Ovary (tissue), 9 donors: Measurements from ENCODE around the gene MBD5. TPM values are rescaled to one million over a fixed set of nuclear protein-coding genes. Genes with fewer than 3 reads are reported as not detected.

ENCODE experiments used
- DNase-seq, 5 donors: peaks; one replicate each; pipeline ENCODE4 v3.0.0-alpha.2; 2019 to 2020
- H3K27ac ChIP-seq, 2 donors: fragments of 200-600 bp; one replicate each; pipeline versions ENCODE4 v1.5.1 to v1.8.0; 2019 to 2022
- H3K27me3 ChIP-seq: fragments of 200-600 bp; one replicate; pipeline ENCODE4 v1.8.0; 2022
- H3K36me3 ChIP-seq: fragments of 200-600 bp; sonication (generic); one replicate; pipeline ENCODE4 v1.5.1; 2019
- H3K4me1 ChIP-seq: one replicate; pipeline ENCODE4 v1.8.1; 2013; ENCODE audit warnings: mild to moderate bottlenecking, moderate library complexity; ENCODE audit not compliant: insufficient read depth
- H3K4me3 ChIP-seq: fragments of 200-600 bp; sonication (generic); one replicate; pipeline ENCODE4 v1.5.1; 2017
- H3K9me3 ChIP-seq, 2 donors: fragments of 200-600 bp in 1 of 2; sonication (generic) in 1 of 2; one replicate each; pipeline versions ENCODE4 v1.5.1 to v1.8.1; 2013 to 2019; ENCODE audit warnings: mild to moderate bottlenecking in 1 of 2, moderate library complexity in 1 of 2
- CTCF ChIP-seq, 3 donors: fragments of 450-650 bp in 2 of 3; fragments of 200-600 bp in 1 of 3; IDR thresholded peaks; one replicate each; pipeline versions ENCODE4 v1.5.1 to v1.8.0; 2016 to 2022; ENCODE audit warnings: antibody characterized with exemption in 3 of 3, mild to moderate bottlenecking in 1 of 3
- EP300 ChIP-seq: sonication (generic); formaldehyde crosslinking; IDR thresholded peaks from one replicate; pipeline ENCODE4 v1.6.1; 2017; ENCODE audit warnings: antibody characterized with exemption
- POLR2A ChIP-seq: fragments of 450-650 bp; IDR thresholded peaks from one replicate; pipeline ENCODE4 v1.6.1; 2017; ENCODE audit warnings: antibody characterized with exemption, mild to moderate bottlenecking, moderate library complexity
- WGBS, 3 donors: extraction: QIAGEN DNeasy Blood & Tissue Kit in 1 of 3; methylation state at CpG; one replicate each; pipeline versions ENCODE4 v1.1.5 to v1.1.7; 2013 to 2017; 5-methylcytosine and 5-hydroxymethylcytosine counted together
- intact Hi-C, 4 donors: fragments of 100-400 bp; cut with DNase I; formaldehyde crosslinking; loops; one replicate each; pipeline versions ENCODE4 v1.11.0 to v1.15.1; 2022 to 2023
- polyA plus RNA-seq, 2 donors: library from polyadenylated mRNA; stranded (reverse); fragments of 200-250 nt in 1 of 2; fragments of 350-450 nt in 1 of 2; fragmentation: Illumina TruSeq in 1 of 2; extraction: RNeasy Lipid Tissue Mini Kit (QIAGEN cat#74804) in 1 of 2; gene quantifications; one replicate each; pipeline ENCODE4 v1.2.3, GENCODE V29; 2013 to 2014
- total RNA-seq, 7 donors: library from RNA; depleted of rRNA in 2 of 7; stranded (reverse); fragments of >200 nt in 2 of 7; fragmentation: NEBNext Ultra II Directional in 3 of 7; extraction: Animal tissue kit (Norgen Biotek cat#: 25700) in 3 of 7; gene quantifications; one replicate each; pipeline versions ENCODE4 v1.1.0 to v1.2.4, GENCODE V29; 2016 to 2023
- donor health status: DM: no; HTN: no; CAD: no; lungs with moderate emphysema.
- donor health status: DM: no; HTN: no; CAD: no.
- donor health status: Bipolar disorder and iron deficiency.
- donor health status: DM: yes; HTN: yes; CAD: no.
- donor health status: DM: no; HTN: no; CAD: no.
- donor health status: DM: yes; HTN: yes; CAD: no.

The MBD5 gene
- total and polyA plus RNA-seq, 9 donors = 8.5 to 66.3 (median 45.8) TPM

GRCh38 chr2:148517822-148518221 lies 496.9 kb downstream of the MBD5 start:
- TF ChIP-seq CTCF (IDR thresholded peaks at IDR 0.05) (no peak), POLR2A (no peak), EP300 (no peak)
- no peaks in the 10 kb centered on the region for H3K36me3 ChIP-seq
- WGBS, 3 donors = 96 to 97% (median 97%) methylated on average over 5 of the region's 5 CpGs
- H3K27ac ChIP-seq = no peak overlapping the region
- H3K27me3 ChIP-seq = no peaks in the 10 kb centered on the region
- intact Hi-C loops = loop anchor here in 1 of 4 donors (10.0 kb wide), 1 partner anchor 523 kb away; no protein-coding TSS in a partner anchor
- no peaks in the 10 kb centered on the region for H3K4me1 ChIP-seq
- H3K4me3 ChIP-seq = no peak overlapping the region
- DNase-seq = no peak
- H3K9me3 ChIP-seq = no peaks in the 10 kb centered on the region

GRCh38 chr2:148519013-148519412 lies 498.1 kb downstream of the MBD5 start:
- no peak for DNase-seq
- intact Hi-C loops = loop anchor here in 1 of 4 donors (10.0 kb wide), 1 partner anchor 524 kb away; no protein-coding TSS in a partner anchor
- TF ChIP-seq EP300 (no peak), POLR2A (no peak), CTCF (IDR thresholded peaks at IDR 0.05) (no peak)
- Histone ChIP-seq H3K4me1 (no peaks in the 10 kb centered on the region), H3K27ac (no peak overlapping the region), H3K27me3 (no peaks in the 10 kb centered on the region), H3K36me3 (no peaks in the 10 kb centered on the region), H3K4me3 (no peak overlapping the region), H3K9me3 (no peaks in the 10 kb centered on the region)
- 84 to 88% (median 87%) methylated on average over 7 of the region's 7 CpGs for WGBS, 3 donors

GRCh38 chr2:148521181-148521580 lies 500.3 kb downstream of the MBD5 start:
- Histone ChIP-seq H3K36me3 (no peaks in the 10 kb centered on the region), H3K27ac (no peak overlapping the region), H3K4me1 (no peaks in the 10 kb centered on the region), H3K27me3 (no peaks in the 10 kb centered on the region), H3K4me3 (no peak overlapping the region), H3K9me3 (no peaks in the 10 kb centered on the region)
- DNase-seq = no peak
- TF ChIP-seq POLR2A (no peak), CTCF (IDR thresholded peaks at IDR 0.05) (no peak)
- intact Hi-C loops = loop anchor here in 1 of 4 donors (10.0 kb wide), 1 partner anchor 526 kb away; no protein-coding TSS in a partner anchor
- WGBS, 3 donors = 54 to 65% (median 64%) methylated on average over 1 of the region's 1 CpG

GRCh38 chr2:148523315-148523714 lies 502.4 kb downstream of the MBD5 start:
- H3K9me3 ChIP-seq = no peaks in the 10 kb centered on the region
- no peak for DNase-seq
- no peak overlapping the region for H3K27ac ChIP-seq
- no peaks in the 10 kb centered on the region for H3K27me3 ChIP-seq
- TF ChIP-seq EP300 (no peak), CTCF (IDR thresholded peaks at IDR 0.05) (no peak), POLR2A (no peak)
- H3K36me3 ChIP-seq = no peaks in the 10 kb centered on the region
- intact Hi-C loops = loop anchor here in 1 of 4 donors (10.0 kb wide), 1 partner anchor 529 kb away; no protein-coding TSS in a partner anchor
- no peaks in the 10 kb centered on the region for H3K4me1 ChIP-seq
- 26 to 54% (median 40%) methylated on average over 1 of the region's 1 CpG for WGBS, 3 donors
- no peak overlapping the region for H3K4me3 ChIP-seq
